ENCODE measurements around the gene INAVA.
"Not testable (repeated sequence)": the region's sequence is repeated elsewhere in the genome, so short reads cannot be mapped to it uniquely, and the experiment has no call there.

Gene INAVA

DNA sequence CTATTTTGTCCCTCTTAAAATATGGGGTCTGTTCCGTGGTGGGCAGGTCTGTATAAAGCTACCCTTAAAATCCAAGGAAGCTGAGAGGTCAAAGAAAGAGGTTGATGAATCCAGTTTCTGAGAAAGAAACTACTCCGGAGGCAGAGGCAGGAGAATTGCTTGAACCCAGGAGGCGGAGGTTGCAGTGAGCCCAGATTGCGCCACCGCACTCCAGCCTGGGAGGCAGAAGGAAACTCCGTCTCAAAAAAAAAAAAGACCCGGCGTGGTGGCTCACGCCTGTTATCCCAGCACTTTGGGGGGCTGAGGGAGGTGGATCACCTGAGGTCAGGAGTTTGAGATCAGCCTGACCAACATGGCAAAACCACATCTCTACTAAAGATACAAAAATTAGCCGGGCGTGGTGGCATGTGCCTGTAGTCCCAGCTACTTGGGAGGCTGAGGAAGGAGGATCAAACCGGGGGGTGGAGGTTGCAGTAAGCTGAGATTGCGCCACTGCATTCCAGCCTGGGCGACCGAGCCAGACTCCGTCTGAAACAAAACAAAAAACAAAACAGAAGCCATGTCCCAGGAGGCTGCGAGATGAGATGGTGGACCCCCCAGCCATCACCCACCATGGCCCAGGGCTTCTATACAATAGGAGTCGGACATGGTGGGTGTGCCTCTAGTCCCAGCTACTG lies 40.7 kb downstream of the INAVA start:
- not testable (repeated sequence) for H3K4me3 Mint-ChIP-seq; H3K4me1 Mint-ChIP-seq (ENCODE audit: low read depth); H3K27me3 Mint-ChIP-seq (ENCODE audit: low read depth); H3K27ac Mint-ChIP-seq; H3K36me3 Mint-ChIP-seq (ENCODE audit: low read depth)
- peaks cover 12% of the 10 kb centered on the region for H3K9me3 Mint-ChIP-seq

DNA sequence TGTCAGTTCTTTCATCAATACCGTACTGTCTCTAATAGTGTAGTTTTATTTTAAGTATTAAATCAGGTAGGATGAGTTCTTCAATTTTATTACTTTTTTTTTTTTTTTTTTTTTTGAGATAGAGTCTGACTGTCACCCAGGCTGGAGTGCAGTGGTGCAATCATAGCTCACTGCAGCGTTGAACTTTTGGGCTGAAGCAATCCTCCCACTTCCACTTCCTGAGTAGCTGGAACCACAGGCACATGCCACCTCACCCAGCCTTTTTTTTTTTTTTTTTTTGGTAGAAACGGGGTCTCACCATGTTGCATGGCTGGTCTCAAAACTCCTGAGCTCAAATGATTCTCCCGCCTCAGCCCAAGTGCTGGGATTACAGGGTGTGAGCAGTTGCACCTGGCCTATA lies 44.3 kb downstream of the INAVA start:
- H3K9me3 Mint-ChIP-seq, result peaks cover 18% of the 10 kb centered on the region
- H3K4me3 Mint-ChIP-seq, result no peak overlapping the region
- no peaks in the 10 kb centered on the region for H3K4me1 Mint-ChIP-seq (ENCODE audit: low read depth)
- H3K27ac Mint-ChIP-seq, result no peak overlapping the region
- no peaks in the 10 kb centered on the region for H3K36me3 Mint-ChIP-seq (ENCODE audit: low read depth)
- H3K27me3 Mint-ChIP-seq (ENCODE audit: low read depth), result peaks cover 23% of the 10 kb centered on the region

DNA sequence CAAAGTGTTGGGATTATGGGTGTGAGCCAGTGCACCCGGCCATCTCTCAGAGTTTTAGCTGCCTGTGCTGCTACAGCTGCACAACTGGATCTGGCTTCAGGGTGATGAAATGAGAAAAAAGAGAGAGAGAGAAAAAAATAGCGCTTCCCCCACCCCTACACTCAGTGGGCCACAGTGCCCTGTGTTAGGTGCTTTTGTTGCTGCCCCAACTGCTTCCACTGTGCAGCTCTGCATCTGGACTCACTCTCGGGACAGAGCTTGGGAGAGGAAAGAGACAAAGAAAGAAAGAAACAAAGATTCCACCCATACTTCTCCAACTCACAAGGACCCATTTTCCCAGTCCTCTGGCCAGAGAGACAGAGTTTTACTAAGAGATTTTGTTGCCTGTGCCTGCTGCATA lies 50.4 kb downstream of the INAVA start:
- H3K27ac Mint-ChIP-seq, result no peak overlapping the region
- no peaks in the 10 kb centered on the region for H3K4me1 Mint-ChIP-seq (ENCODE audit: low read depth)
- peaks cover 51% of the 10 kb centered on the region for H3K27me3 Mint-ChIP-seq (ENCODE audit: low read depth)
- no peak overlapping the region for H3K4me3 Mint-ChIP-seq
- no peaks in the 10 kb centered on the region for H3K36me3 Mint-ChIP-seq (ENCODE audit: low read depth)
- peaks cover 23% of the 10 kb centered on the region for H3K9me3 Mint-ChIP-seq

- peaks cover 39% of the 10 kb centered on the region for H3K27me3 Mint-ChIP-seq (ENCODE audit: low read depth)
These were observed 52.4 kb downstream of the INAVA start for GRCh38 chr1:200947059-200947566.

GRCh38 chr1:200949626-200950025 lies 54.9 kb downstream of the INAVA start:
- Mint-ChIP-seq H3K9me3 (peaks cover 5% of the 10 kb centered on the region), H3K27ac (no peak overlapping the region), H3K4me3 (no peak overlapping the region), H3K36me3 (ENCODE audit: low read depth) (no peaks in the 10 kb centered on the region), H3K4me1 (ENCODE audit: low read depth) (no peaks in the 10 kb centered on the region), H3K27me3 (ENCODE audit: low read depth) (peaks cover 37% of the 10 kb centered on the region)

More at GRCh38 chr1:200947059-200947566, 52.4 kb downstream of the INAVA start:
- H3K36me3 Mint-ChIP-seq (ENCODE audit: low read depth), result no peaks in the 10 kb centered on the region
- peaks cover 11% of the 10 kb centered on the region for H3K9me3 Mint-ChIP-seq
- no peaks in the 10 kb centered on the region for H3K4me1 Mint-ChIP-seq (ENCODE audit: low read depth)
- no peak overlapping the region for H3K4me3 Mint-ChIP-seq
- H3K27ac Mint-ChIP-seq, result no peak overlapping the region

- Mint-ChIP-seq H3K4me3 (no peak overlapping the region), H3K27me3 (ENCODE audit: low read depth) (peaks cover 26% of the 10 kb centered on the region), H3K9me3 (peaks cover 5% of the 10 kb centered on the region), H3K36me3 (ENCODE audit: low read depth) (no peaks in the 10 kb centered on the region), H3K27ac (no peak overlapping the region), H3K4me1 (ENCODE audit: low read depth) (no peaks in the 10 kb centered on the region)
These were observed 56.3 kb downstream of the INAVA start for GRCh38 chr1:200951016-200951415.

- H3K9me3 Mint-ChIP-seq, result no peaks in the 10 kb centered on the region
- no peaks in the 10 kb centered on the region for H3K4me1 Mint-ChIP-seq (ENCODE audit: low read depth)
- peaks cover 19% of the 10 kb centered on the region for H3K27me3 Mint-ChIP-seq (ENCODE audit: low read depth)
- H3K27ac Mint-ChIP-seq, result no peak overlapping the region
- H3K36me3 Mint-ChIP-seq (ENCODE audit: low read depth), result no peaks in the 10 kb centered on the region
- H3K4me3 Mint-ChIP-seq, result no peak overlapping the region
These were observed 59.7 kb downstream of the INAVA start for GRCh38 chr1:200954434-200954833.

DNA sequence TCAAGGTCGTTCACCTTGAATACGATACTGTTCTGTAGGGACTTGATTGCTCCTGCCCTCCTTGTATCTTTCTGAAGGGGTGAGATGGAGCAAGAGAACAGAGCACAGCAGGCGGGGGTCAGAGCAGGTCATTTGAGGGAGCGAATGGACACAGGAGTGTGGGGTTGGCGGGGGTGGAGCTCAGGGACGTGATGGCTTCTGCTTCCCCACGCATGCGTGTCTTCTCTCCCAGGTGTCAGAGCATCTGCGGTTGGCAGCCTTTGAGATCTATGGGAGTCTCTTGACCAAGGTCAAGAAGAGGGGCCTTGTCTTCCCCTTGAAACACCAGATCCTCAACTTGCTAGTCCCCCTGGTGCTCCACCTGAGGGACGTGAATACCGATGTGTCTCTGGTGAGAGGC lies 63.9 kb downstream of the INAVA start:
- no peaks in the 10 kb centered on the region for H3K4me1 Mint-ChIP-seq (ENCODE audit: low read depth)
- H3K4me3 Mint-ChIP-seq, result no peak overlapping the region
- no peaks in the 10 kb centered on the region for H3K36me3 Mint-ChIP-seq (ENCODE audit: low read depth)
- peaks cover 11% of the 10 kb centered on the region for H3K27me3 Mint-ChIP-seq (ENCODE audit: low read depth)
- H3K27ac Mint-ChIP-seq, result no peak overlapping the region
- no peaks in the 10 kb centered on the region for H3K9me3 Mint-ChIP-seq

- Mint-ChIP-seq H3K27ac (no peak overlapping the region), H3K4me1 (ENCODE audit: low read depth) (no peaks in the 10 kb centered on the region), H3K9me3 (no peaks in the 10 kb centered on the region), H3K4me3 (no peak overlapping the region), H3K36me3 (ENCODE audit: low read depth) (no peaks in the 10 kb centered on the region), H3K27me3 (ENCODE audit: low read depth) (peaks cover 5% of the 10 kb centered on the region)
These were observed 64.8 kb downstream of the INAVA start for GRCh38 chr1:200959411-200959921.

DNA sequence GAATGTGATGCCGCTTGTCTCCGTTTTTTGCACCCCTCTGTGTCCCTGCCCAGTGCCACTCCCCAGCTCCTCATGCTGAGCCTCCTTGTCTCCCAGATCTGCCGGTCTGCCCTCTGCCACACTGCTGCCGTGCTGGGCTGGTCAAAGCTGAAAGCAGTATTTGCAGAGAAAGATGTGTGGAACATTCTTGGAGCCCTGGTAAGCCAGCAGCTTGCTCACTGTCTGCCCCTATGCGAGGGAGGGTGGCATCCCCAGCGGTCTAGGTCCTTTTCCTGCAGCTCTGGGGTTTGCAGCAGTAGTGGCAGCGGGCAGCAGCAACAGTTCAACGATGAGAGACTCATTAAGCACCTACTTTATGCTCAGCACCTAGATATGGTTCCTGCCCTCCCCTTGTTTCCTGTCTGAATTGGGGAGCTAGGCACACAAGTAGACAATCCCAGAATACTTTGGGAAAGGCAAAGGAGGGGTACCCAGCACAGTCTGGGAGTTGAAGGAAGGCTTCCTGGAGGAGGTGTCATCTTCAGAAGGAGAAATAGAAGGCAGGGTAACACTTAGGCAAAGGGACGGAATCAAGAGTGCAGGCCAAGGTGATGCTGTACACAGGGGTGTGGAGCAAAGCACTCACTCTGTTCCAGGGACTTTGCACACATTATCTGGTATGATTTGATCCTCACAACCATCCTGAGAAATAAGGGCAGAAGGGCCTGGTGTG lies 65.7 kb downstream of the INAVA start:
- Mint-ChIP-seq H3K36me3 (ENCODE audit: low read depth) (no peaks in the 10 kb centered on the region), H3K4me3 (no peak overlapping the region), H3K9me3 (no peaks in the 10 kb centered on the region), H3K27ac (no peak overlapping the region), H3K4me1 (ENCODE audit: low read depth) (no peaks in the 10 kb centered on the region), H3K27me3 (ENCODE audit: low read depth) (peaks cover 3% of the 10 kb centered on the region)

DNA sequence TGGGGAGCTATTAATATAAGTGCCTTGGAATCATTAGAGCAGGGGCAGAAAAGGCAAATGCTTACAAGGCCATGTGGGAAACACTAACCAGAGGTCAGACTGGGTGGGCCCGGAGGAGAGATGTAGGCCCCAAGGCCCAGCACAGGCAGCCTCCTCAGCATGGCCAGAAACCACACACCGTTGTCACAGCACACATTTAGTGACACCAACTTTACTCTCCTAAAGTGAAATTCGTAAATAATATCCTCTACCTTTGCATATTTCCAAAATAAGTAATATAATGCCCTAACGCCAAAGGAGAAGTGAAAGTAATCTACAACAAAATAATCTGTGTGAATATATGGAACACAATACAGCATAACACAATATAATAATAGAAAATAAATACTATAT lies 66.2 kb downstream of the INAVA start:
- no peaks in the 10 kb centered on the region for H3K36me3 Mint-ChIP-seq (ENCODE audit: low read depth)
- peaks cover 3% of the 10 kb centered on the region for H3K27me3 Mint-ChIP-seq (ENCODE audit: low read depth)
- H3K27ac Mint-ChIP-seq, result no peak overlapping the region
- no peaks in the 10 kb centered on the region for H3K9me3 Mint-ChIP-seq
- no peak overlapping the region for H3K4me3 Mint-ChIP-seq
- no peaks in the 10 kb centered on the region for H3K4me1 Mint-ChIP-seq (ENCODE audit: low read depth)

DNA sequence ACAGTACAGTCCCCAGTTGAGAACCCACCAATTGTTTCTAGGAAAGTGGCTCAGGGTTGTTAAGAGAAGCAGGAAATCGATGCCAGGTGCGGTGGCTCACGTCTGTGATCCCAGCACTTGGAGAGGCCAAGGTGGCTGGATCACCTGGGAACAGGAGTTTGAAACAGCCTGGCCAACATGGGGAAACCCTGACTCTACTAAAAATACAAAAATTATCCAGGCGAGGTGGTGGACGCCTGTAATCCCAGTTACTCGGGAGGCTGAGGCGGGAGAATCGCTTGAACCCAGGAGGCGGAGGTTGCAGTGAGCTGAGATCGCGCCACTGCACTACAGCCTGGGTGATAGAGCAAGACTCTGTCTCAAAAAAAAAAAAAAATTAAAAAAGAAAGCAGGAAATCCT lies 67.5 kb downstream of the INAVA start:
- H3K4me1 Mint-ChIP-seq (ENCODE audit: low read depth); H3K36me3 Mint-ChIP-seq (ENCODE audit: low read depth); H3K27me3 Mint-ChIP-seq (ENCODE audit: low read depth); H3K9me3 Mint-ChIP-seq; H3K4me3 Mint-ChIP-seq; H3K27ac Mint-ChIP-seq: not testable (repeated sequence)

GRCh38 chr1:200962631-200963030 lies 67.9 kb downstream of the INAVA start:
- Mint-ChIP-seq H3K27me3 (ENCODE audit: low read depth) (no peaks in the 10 kb centered on the region), H3K4me3 (no peak overlapping the region), H3K36me3 (ENCODE audit: low read depth) (no peaks in the 10 kb centered on the region), H3K9me3 (no peaks in the 10 kb centered on the region), H3K4me1 (ENCODE audit: low read depth) (no peaks in the 10 kb centered on the region), H3K27ac (no peak overlapping the region)

- H3K9me3 Mint-ChIP-seq, result no peaks in the 10 kb centered on the region
- no peaks in the 10 kb centered on the region for H3K4me1 Mint-ChIP-seq (ENCODE audit: low read depth)
- H3K27me3 Mint-ChIP-seq (ENCODE audit: low read depth), result no peaks in the 10 kb centered on the region
- H3K27ac Mint-ChIP-seq, result no peak overlapping the region
- no peaks in the 10 kb centered on the region for H3K36me3 Mint-ChIP-seq (ENCODE audit: low read depth)
- H3K4me3 Mint-ChIP-seq, result no peak overlapping the region
These were observed 68.4 kb downstream of the INAVA start for GRCh38 chr1:200963076-200963475.

DNA sequence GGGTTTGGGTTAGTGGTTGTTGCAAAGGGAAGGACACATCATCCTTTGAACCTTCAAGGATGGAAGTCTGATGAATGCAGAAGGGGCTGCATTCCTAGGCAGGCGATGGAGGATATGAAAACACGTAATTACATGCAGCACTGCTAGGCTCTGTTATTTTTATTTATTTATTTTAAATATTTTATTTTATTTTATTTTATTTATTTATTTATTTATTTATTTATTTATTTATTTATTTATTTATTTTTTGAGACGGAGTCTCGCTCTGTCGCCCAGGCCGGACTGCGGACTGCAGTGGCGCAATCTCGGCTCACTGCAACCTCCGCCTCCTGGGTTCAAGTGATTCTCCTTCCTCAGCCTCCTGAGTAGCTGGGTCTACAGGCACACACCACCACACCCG lies 69.2 kb downstream of the INAVA start:
- not testable (repeated sequence) for H3K9me3 Mint-ChIP-seq; H3K27ac Mint-ChIP-seq; H3K4me1 Mint-ChIP-seq (ENCODE audit: low read depth)

More for the DNA sequence above, 69.2 kb downstream of the INAVA start:
- not testable (repeated sequence) for H3K27me3 Mint-ChIP-seq (ENCODE audit: low read depth); H3K4me3 Mint-ChIP-seq; H3K36me3 Mint-ChIP-seq (ENCODE audit: low read depth)

Data from T-helper 1 cell treated with Interleukin-12 subunit alpha and Interleukin-12 subunit beta and Interleukin-4 antibody, amounts not matched to agents 30 μg/mL and 1 μg/mL, for 36 hours (primary cell).